VCaP (cell line): ENCODE results near the gene RAPGEF4.
"Not testable (repeated sequence)": the region's sequence is repeated elsewhere in the genome, so short reads cannot be mapped to it uniquely, and the experiment has no call there.

Experiments
- H3K27ac ChIP-seq: fragments of 450-650 bp; 2 replicates; pipeline ENCODE4 v1.5.1; 2017
- CTCF ChIP-seq: fragments of 450-650 bp; conservative IDR thresholded peaks from 2 replicates; pipeline ENCODE4 v1.5.1; 2017; ENCODE audit warnings: mild to moderate bottlenecking, moderate library complexity

RAPGEF4 gene

GRCh38 chr2:173091910-173092309 lies 356.3 kb downstream of the RAPGEF4 start:
- no peak for TF ChIP-seq CTCF
- no peak overlapping the region for H3K27ac ChIP-seq

GRCh38 chr2:173092844-173093402 lies 357.3 kb downstream of the RAPGEF4 start:
- H3K27ac ChIP-seq = no peak overlapping the region
- TF ChIP-seq CTCF = no peak

GRCh38 chr2:173093617-173094016 lies 358.0 kb downstream of the RAPGEF4 start:
- H3K27ac ChIP-seq = not testable (repeated sequence)

GRCh38 chr2:173094731-173095130 lies 359.1 kb downstream of the RAPGEF4 start:
- no peak for TF ChIP-seq CTCF
- H3K27ac ChIP-seq = no peak overlapping the region

GRCh38 chr2:173095356-173095755 lies 359.7 kb downstream of the RAPGEF4 start:
- H3K27ac ChIP-seq = no peak overlapping the region
- no peak for TF ChIP-seq CTCF

- no peak for TF ChIP-seq CTCF
- H3K27ac ChIP-seq = no peak overlapping the region
Measured at GRCh38 chr2:173099271-173099670, 363.6 kb downstream of the RAPGEF4 start.

- H3K27ac ChIP-seq = no peak overlapping the region
- TF ChIP-seq CTCF = no peak
Measured at GRCh38 chr2:173099804-173100203, 364.2 kb downstream of the RAPGEF4 start.

- no peak for TF ChIP-seq CTCF
- no peak overlapping the region for H3K27ac ChIP-seq
Measured at GRCh38 chr2:173101687-173102086, 366.0 kb downstream of the RAPGEF4 start.
